Measurements from ENCODE around the gene SERPINB12. TPM values are rescaled to one million over a fixed set of nuclear protein-coding genes. Genes with fewer than 3 reads are reported as not detected.

SERPINB12 gene
- total and polyA plus RNA-seq, 10 of the 15 experiments (the other 5 are each of a cell fraction or from before 2014, with no cell fraction given) = not detected

- POLR2A ChIA-PET = no interaction called here
- H3K4me2 ChIP-seq (ENCODE audit: control insufficient read depth, insufficient read depth) = no peak overlapping the region
- no peaks in the 10 kb centered on the region for H4K20me1 ChIP-seq (ENCODE audit: control insufficient read depth, insufficient read depth)
- peaks cover 0 to 5% of the 10 kb centered on the region in 2 experiments; a peak in 2 of 4 replicates for H3K27me3 ChIP-seq (replicated peaks in 1 of 2; ENCODE audit: control insufficient read depth in 2 of 2, insufficient read depth in 2 of 2, low read length in 1 of 2)
- no peaks in the 10 kb centered on the region for H3K36me3 ChIP-seq (ENCODE audit: control insufficient read depth in 2 of 2, insufficient read depth in 2 of 2, low read length in 1 of 2)
- H3K27ac ChIP-seq (ENCODE audit: control insufficient read depth, insufficient read depth) = no peak overlapping the region
- ATAC-seq (no peak), FAIRE-seq (no peak), DNase-seq (ENCODE audit: low read depth, low spot score) (no peak)
- intact Hi-C loops (cut with micrococcal nuclease; ENCODE audit: unreplicated experiment) (no loop called here), in situ Hi-C loops (cut with MboI) (no loop called here)
- CTCF ChIA-PET = interaction anchor here (1.1 to 5.7 kb wide), 4 partner anchors 13 to 56 kb away, joined by 3 to 44 read pairs (median 20); no protein-coding TSS in a partner anchor
- 0% methylated on average over 1 of the region's 1 CpG for WGBS (ENCODE audit: insufficient coverage, insufficient replicate concordance, low lambda C conversion rate, missing lambda C conversion rate)
- BruUV-seq (replicated peaks) = no TSS peak
- SMC1A ChIA-PET (ENCODE audit: uncharacterized antibody, unreplicated experiment) = interaction anchor here (0.5 to 2.6 kb wide), 5 partner anchors 15 to 241 kb away, joined by 3 to 8 read pairs (median 3); no protein-coding TSS in a partner anchor
- H3K4me1 ChIP-seq (ENCODE audit: control insufficient read depth, insufficient read depth, low read length) = peaks cover 10% of the 10 kb centered on the region
- no peak overlapping the region for H2AFZ ChIP-seq (ENCODE audit: control insufficient read depth, low read depth, low read length)
- H3K4me3 ChIP-seq = no peak overlapping the region
- RAD21 ChIA-PET (ENCODE audit: unreplicated experiment) = interaction anchor here (0.5 to 1.7 kb wide), 3 partner anchors 13 to 46 kb away, joined by 3 to 5 read pairs (median 4); no protein-coding TSS in a partner anchor
- H3K79me2 ChIP-seq (ENCODE audit: control insufficient read depth, insufficient read depth, low read length) = no peaks in the 10 kb centered on the region
- no peaks in the 10 kb centered on the region for H3K9me3 ChIP-seq (replicated peaks; ENCODE audit: control insufficient read depth, insufficient read depth, low read length)
- no peak overlapping the region for H3K9ac ChIP-seq (ENCODE audit: control insufficient read depth, insufficient read depth, low read length)
- TF ChIP-seq IKZF1 (conservative IDR thresholded peaks at IDR 0.05) (no peak), FOS (IDR thresholded peaks at IDR 0.05; ENCODE audit: borderline replicate concordance, extremely low read depth, insufficient read length) (no peak), ZNF217 (IDR thresholded peaks at IDR 0.05) (no peak), ELK1 (IDR thresholded peaks at IDR 0.05; ENCODE audit: low read depth, low read length) (no peak), NFXL1 (IDR thresholded peaks at IDR 0.05; ENCODE audit: borderline replicate concordance) (no peak), EP300 (IDR thresholded peaks at IDR 0.05; ENCODE audit: borderline replicate concordance in 1 of 2, control insufficient read depth in 1 of 2, low read depth in 2 of 2, low read length in 2 of 2) (no peak), SREBF1 (IDR thresholded peaks at IDR 0.05; ENCODE audit: low read length) (no peak), ZBED1 (IDR thresholded peaks at IDR 0.05; ENCODE audit: borderline replicate concordance) (no peak), HDGF (IDR thresholded peaks at IDR 0.05) (no peak), RELB (IDR thresholded peaks at IDR 0.05; ENCODE audit: low read depth) (no peak), MYC (IDR thresholded peaks at IDR 0.05; ENCODE audit: insufficient read depth, insufficient read length, insufficient replicate concordance, low read length, severe bottlenecking) (no peak), SMAD1 (IDR thresholded peaks at IDR 0.05; ENCODE audit: low read depth, partially characterized antibody) (no peak), POU2F2 (IDR thresholded peaks at IDR 0.05; ENCODE audit: borderline replicate concordance, low read depth, low read length) (no peak), ZBTB4 (CRISPR knock-in tag; IDR thresholded peaks at IDR 0.05) (no peak), SMC3 (IDR thresholded peaks at IDR 0.05; ENCODE audit: borderline replicate concordance, low read length) (no peak), ESRRA (IDR thresholded peaks at IDR 0.05; ENCODE audit: low read length) (no peak), CHD4 (IDR thresholded peaks at IDR 0.05) (no peak)
Measured at GRCh38 chr18:63564561-63564960, 22.4 kb downstream of the SERPINB12 start.

All from GM12878 (cell line).